Vagina (tissue), 2 donors: ENCODE measurements around the gene SIPA1L3.

Experiments
- POLR2A ChIP-seq, 2 donors: fragments of 450-650 bp; IDR thresholded peaks; one replicate each; pipeline ENCODE4 v1.6.1; 2017; ENCODE audit warnings: antibody characterized with exemption in 2 of 2, mild to moderate bottlenecking in 2 of 2, moderate library complexity in 2 of 2
- POLR2AphosphoS5 ChIP-seq, 2 donors: sonication (generic); formaldehyde crosslinking; IDR thresholded peaks; one replicate each; pipeline ENCODE4 v1.9.0; 2017; ENCODE audit warnings: antibody characterized with exemption in 2 of 2, mild to moderate bottlenecking in 2 of 2, low read depth in 1 of 2; ENCODE audit not compliant: insufficient read depth in 1 of 2
- TF ChIP-seq, protein P1 (sequence below), 3 experiments: fragments of 450-650 bp in 2 of 3; fragments of 200-600 bp in 1 of 3; sonication (generic) in 1 of 3; IDR thresholded peaks; one replicate each; pipeline ENCODE4 v1.5.1; 2017 to 2019; ENCODE audit warnings: antibody characterized with exemption in 3 of 3, mild to moderate bottlenecking in 2 of 3, moderate library complexity in 2 of 3

DNA sequence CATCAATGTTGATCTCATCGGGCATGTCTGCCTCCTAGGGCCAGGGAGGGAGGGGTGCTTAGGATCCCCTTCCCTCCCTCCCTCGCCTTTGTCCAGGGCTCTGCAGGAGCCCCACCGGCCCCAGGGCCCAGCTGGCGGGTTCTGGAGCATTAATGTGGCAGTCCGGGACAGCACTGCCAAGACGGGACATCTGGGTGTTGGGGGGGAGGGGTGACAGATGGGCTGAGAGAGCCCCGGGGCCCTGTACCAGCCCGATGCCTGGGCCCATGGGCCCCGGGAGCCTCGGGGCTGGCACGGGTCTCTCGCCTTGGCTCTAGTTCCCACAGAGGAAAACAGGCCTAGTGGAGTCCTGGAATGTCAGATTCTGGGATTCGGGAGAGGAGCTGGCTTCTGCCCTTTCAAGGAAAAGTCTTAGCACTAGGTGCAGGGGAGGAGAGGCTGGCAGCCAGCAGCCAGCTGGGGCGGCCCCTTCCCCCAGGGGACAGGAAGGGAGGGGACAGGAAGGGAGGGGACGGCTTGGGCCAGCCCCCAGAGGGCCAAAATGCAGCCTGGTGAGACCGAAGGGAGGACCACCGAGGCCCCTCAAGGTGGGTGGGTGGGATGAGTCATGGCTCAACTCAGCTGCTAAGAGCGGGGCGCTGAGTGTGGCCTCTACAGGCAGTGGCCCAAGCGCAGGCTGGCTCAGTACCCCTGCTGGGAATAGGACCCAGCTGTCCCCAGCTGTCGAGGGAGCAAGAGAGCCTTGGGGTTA lies 346.1 kb downstream of the SIPA1L3 start:
- TF ChIP-seq, protein P1, sequence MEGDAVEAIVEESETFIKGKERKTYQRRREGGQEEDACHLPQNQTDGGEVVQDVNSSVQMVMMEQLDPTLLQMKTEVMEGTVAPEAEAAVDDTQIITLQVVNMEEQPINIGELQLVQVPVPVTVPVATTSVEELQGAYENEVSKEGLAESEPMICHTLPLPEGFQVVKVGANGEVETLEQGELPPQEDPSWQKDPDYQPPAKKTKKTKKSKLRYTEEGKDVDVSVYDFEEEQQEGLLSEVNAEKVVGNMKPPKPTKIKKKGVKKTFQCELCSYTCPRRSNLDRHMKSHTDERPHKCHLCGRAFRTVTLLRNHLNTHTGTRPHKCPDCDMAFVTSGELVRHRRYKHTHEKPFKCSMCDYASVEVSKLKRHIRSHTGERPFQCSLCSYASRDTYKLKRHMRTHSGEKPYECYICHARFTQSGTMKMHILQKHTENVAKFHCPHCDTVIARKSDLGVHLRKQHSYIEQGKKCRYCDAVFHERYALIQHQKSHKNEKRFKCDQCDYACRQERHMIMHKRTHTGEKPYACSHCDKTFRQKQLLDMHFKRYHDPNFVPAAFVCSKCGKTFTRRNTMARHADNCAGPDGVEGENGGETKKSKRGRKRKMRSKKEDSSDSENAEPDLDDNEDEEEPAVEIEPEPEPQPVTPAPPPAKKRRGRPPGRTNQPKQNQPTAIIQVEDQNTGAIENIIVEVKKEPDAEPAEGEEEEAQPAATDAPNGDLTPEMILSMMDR (IDR thresholded peaks at IDR 0.05) = no peak
- TF ChIP-seq POLR2AphosphoS5 (IDR thresholded peaks at IDR 0.05; ENCODE audit: insufficient read depth in 1 of 2, low read depth in 1 of 2) (peak in 1 of 2 donors; percentile 79), POLR2A (IDR thresholded peaks at IDR 0.05) (no peak)
